Measurements from ENCODE around the gene SYNGR1. TPM values are rescaled to one million over a fixed set of nuclear protein-coding genes. Genes with fewer than 3 reads are reported as not detected.
"Not testable (repeated sequence)": the region's sequence is repeated elsewhere in the genome, so short reads cannot be mapped to it uniquely, and the experiment has no call there.

The SYNGR1 gene
- total RNA-seq, 1 donor from 2014 or later: 11.0 TPM

DNA sequence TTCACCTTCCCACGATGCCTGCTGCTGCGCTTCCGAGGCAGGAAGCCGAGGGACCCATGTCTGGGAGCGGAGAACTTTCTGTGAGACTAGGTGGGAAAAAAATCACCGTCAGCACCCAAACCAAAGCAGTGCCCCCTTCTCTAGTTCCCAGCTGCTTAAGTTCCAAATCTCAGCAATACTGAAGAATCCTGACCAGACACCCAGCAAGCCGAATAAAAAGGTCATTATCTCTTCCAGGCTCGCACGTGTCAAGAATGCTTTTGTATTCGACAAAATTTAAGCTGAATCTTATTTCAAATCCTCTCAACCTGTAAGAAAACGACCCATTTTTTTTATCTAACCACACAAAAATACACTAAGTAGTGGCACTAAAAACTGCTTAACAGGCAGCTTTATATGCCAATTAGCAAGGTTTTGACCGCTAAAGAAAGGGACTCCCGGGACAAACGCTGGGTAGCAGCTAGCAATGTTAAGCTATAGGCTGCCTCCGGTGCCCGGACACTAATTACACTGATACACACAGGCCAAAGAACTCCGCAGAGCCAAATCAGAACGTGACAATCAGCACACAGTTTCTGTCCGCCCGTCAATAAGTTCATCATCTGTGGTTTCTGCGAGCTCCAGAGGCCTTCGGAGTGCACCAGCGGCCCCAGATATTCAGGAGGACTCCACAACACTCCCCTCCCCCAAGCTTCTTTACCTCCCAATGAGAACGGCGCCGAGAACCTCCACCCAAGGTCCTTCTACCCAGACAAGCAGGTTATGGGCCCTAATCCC, 31.1 kb upstream of the SYNGR1 start:
- H3K27me3 Mint-ChIP-seq (ENCODE audit: insufficient read depth, low read depth): peaks cover 9% of the 10 kb centered on the region
- no peak overlapping the region for H2AFZ ChIP-seq (replicated peaks)
- H3K79me2 ChIP-seq (ENCODE audit: low read depth): peaks cover 57% of the 10 kb centered on the region
- peak; percentile 54 for DNase-seq (ENCODE audit: low spot score)
- H3K4me1 Mint-ChIP-seq: peaks cover 37% of the 10 kb centered on the region
- H3K27ac Mint-ChIP-seq: peak overlapping the region; percentile 100
- no peaks in the 10 kb centered on the region for H3K27me3 ChIP-seq
- H3K9me3 Mint-ChIP-seq: no peaks in the 10 kb centered on the region
- peak overlapping the region; percentile 75 for H3K4me3 ChIP-seq
- peak overlapping the region; percentile 100 for H3K4me3 Mint-ChIP-seq
- H3K27ac ChIP-seq: peak overlapping the region; percentile 85
- H3K36me3 ChIP-seq: peaks cover 11% of the 10 kb centered on the region
- TF ChIP-seq EZH2 (IDR thresholded peaks at IDR 0.05): no peak
- TF ChIP-seq CTCF (IDR thresholded peaks at IDR 0.05): no peak
- no peak for TF ChIP-seq EZH2phosphoT487 (IDR thresholded peaks at IDR 0.05)
- H3K4me2 ChIP-seq: peak overlapping the region; percentile 96
- no peaks in the 10 kb centered on the region for H3K9me3 ChIP-seq (ENCODE audit: low read depth)
- peak overlapping the region; percentile 96 for H3K9ac ChIP-seq
- peaks cover 32% of the 10 kb centered on the region for H3K4me1 ChIP-seq
- H3F3A ChIP-seq (ENCODE audit: low read depth): peaks cover 69% of the 10 kb centered on the region
- H4K20me1 ChIP-seq (ENCODE audit: low read depth): peaks cover 53% of the 10 kb centered on the region
- H3K36me3 Mint-ChIP-seq: peaks cover 39% of the 10 kb centered on the region

DNA sequence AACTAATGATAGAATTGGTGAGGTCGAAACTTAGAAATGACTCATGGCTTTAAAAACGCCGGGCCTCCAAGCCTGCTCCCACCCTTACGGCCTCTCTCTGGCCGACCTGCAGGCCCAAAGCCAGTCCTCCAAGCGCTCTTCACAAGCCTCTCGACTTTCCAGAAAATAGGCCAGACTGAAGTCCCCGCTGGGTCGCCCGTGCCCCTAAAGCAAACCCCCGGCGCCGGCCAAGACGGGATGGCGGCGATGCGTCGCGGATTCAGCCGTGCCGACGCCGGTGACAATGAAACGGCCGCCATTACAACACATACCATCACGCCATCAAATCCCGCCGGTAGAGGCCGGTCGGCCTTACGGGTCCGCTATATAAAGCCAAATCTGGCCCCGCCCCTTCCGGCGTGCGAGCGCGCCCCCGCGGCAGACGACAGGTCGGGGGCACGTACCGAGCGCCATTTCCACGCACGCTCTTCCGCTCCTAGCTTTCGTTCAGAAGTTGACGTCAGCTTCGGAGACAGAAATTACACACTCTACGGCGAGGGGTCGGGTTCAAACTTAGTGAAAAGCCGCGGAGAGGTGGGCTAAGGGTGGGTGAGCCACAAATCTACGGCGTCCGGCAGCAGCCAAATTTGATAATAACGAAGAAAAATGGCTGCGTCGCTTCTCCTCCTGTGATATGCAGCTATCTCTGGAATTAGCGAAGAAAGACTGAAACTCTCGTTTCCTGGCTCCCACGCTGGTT, 30.3 kb upstream of the SYNGR1 start, which contains the start of gene RPL3:
RPL3 (minus strand) TSS at position 340 of the 739 bp plus-strand sequence; CDS start at position 314, 26 bp downstream.
- peak within 1 kb of the TSS; percentile 91 for H3K27ac ChIP-seq
- H3K4me1 ChIP-seq: peaks cover 32% of the 10 kb centered on the region
- no peaks in the 10 kb centered on the region for H3K27me3 ChIP-seq
- peak within 1 kb of the TSS; percentile 96 for H3K4me2 ChIP-seq
- Mint-ChIP-seq H3K4me3 (peak within 1 kb of the TSS; percentile 100), H3K27me3 (ENCODE audit: insufficient read depth, low read depth) (peaks cover 9% of the 10 kb centered on the region), H3K27ac (peak within 1 kb of the TSS; percentile 100), H3K9me3 (no peaks in the 10 kb centered on the region), H3K36me3 (peaks cover 34% of the 10 kb centered on the region), H3K4me1 (peaks cover 37% of the 10 kb centered on the region)
- H3K36me3 ChIP-seq: peaks cover 11% of the 10 kb centered on the region
- peaks cover 50% of the 10 kb centered on the region for H3K79me2 ChIP-seq (ENCODE audit: low read depth)
- TF ChIP-seq CTCF (IDR thresholded peaks at IDR 0.05) (peak; percentile 26), EZH2 (IDR thresholded peaks at IDR 0.05) (peak; percentile 49), EZH2phosphoT487 (IDR thresholded peaks at IDR 0.05) (no peak)
- peaks cover 46% of the 10 kb centered on the region for H4K20me1 ChIP-seq (ENCODE audit: low read depth)
- peaks cover 62% of the 10 kb centered on the region for H3F3A ChIP-seq (ENCODE audit: low read depth)
- peak within 1 kb of the TSS; percentile 27 for H2AFZ ChIP-seq (replicated peaks)
- peak within 1 kb of the TSS; percentile 75 for H3K4me3 ChIP-seq
- no peaks in the 10 kb centered on the region for H3K9me3 ChIP-seq (ENCODE audit: low read depth)
- H3K9ac ChIP-seq: peak within 1 kb of the TSS; percentile 96
- DNase-seq (ENCODE audit: low spot score): peak; percentile 97

- Mint-ChIP-seq H3K27ac (peak overlapping the region; percentile 83), H3K4me1 (peaks cover 34% of the 10 kb centered on the region), H3K36me3 (peaks cover 25% of the 10 kb centered on the region), H3K4me3 (peak overlapping the region; percentile 100), H3K27me3 (ENCODE audit: insufficient read depth, low read depth) (peaks cover 10% of the 10 kb centered on the region)
- H3K9me3 ChIP-seq (ENCODE audit: low read depth); H3K9me3 Mint-ChIP-seq; H3K36me3 ChIP-seq; DNase-seq (ENCODE audit: low spot score); H3K27me3 ChIP-seq; H3K27ac ChIP-seq; H3K9ac ChIP-seq; H2AFZ ChIP-seq (replicated peaks): not testable (repeated sequence)
- Histone ChIP-seq H3K4me1 (peaks cover 23% of the 10 kb centered on the region), H3K4me3 (peak overlapping the region; percentile 75), H3F3A (ENCODE audit: low read depth) (peaks cover 50% of the 10 kb centered on the region), H3K4me2 (peak overlapping the region; percentile 96), H3K79me2 (ENCODE audit: low read depth) (peaks cover 38% of the 10 kb centered on the region), H4K20me1 (ENCODE audit: low read depth) (peaks cover 34% of the 10 kb centered on the region)
These were observed 29.2 kb upstream of the SYNGR1 start for GRCh38 chr22:39320616-39321029.
